Measurements from ENCODE around the gene LDAF1.
"Not testable (repeated sequence)": the region's sequence is repeated elsewhere in the genome, so short reads cannot be mapped to it uniquely, and the experiment has no call there.

- not testable (repeated sequence) for TF ChIP-seq CTCF (conservative IDR thresholded peaks at IDR 0.05 in 1 of 2, IDR thresholded peaks at IDR 0.05 in 1 of 2; ENCODE audit: low read depth in 1 of 2, low read length in 2 of 2); EZH2 (IDR thresholded peaks at IDR 0.05; ENCODE audit: low read length, missing control alignments)
These were observed 36.9 kb downstream of the LDAF1 start for GRCh38 chr16:21195330-21195729.
